GM12873 (cell line): ENCODE data around the gene PLXNA1.

Experiments used
- TF ChIP-seq, protein P1 (sequence below): IDR thresholded peaks from 2 replicates; pipeline ENCODE4 v1.5.1; 2012; ENCODE audit warnings: low read depth, mild to moderate bottlenecking, moderate library complexity, low read length, control low read depth; ENCODE audit not compliant: insufficient read depth; ENCODE audit errors: missing control alignments

Gene PLXNA1

DNA sequence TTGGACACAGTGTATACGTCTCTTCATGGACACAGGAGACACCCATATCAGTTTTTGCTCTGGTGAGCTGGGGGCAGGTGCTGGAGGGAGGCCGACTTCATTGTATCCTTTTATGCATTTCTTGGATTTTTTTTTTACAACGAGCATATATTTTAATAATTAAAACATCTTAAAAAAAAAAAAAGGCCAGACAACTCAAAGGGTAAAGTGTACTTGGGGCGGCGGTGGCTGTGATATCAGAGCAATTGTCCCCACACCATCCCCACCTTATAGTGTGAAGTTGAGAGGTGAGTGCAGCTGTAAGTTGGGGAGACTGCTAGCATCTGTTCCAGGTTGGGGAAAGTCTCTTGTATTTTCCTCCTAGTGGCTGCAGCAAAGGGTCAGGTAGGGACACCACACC is 12.0 kb upstream of the PLXNA1 start:
- TF ChIP-seq, protein P1, sequence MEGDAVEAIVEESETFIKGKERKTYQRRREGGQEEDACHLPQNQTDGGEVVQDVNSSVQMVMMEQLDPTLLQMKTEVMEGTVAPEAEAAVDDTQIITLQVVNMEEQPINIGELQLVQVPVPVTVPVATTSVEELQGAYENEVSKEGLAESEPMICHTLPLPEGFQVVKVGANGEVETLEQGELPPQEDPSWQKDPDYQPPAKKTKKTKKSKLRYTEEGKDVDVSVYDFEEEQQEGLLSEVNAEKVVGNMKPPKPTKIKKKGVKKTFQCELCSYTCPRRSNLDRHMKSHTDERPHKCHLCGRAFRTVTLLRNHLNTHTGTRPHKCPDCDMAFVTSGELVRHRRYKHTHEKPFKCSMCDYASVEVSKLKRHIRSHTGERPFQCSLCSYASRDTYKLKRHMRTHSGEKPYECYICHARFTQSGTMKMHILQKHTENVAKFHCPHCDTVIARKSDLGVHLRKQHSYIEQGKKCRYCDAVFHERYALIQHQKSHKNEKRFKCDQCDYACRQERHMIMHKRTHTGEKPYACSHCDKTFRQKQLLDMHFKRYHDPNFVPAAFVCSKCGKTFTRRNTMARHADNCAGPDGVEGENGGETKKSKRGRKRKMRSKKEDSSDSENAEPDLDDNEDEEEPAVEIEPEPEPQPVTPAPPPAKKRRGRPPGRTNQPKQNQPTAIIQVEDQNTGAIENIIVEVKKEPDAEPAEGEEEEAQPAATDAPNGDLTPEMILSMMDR = no peak

DNA sequence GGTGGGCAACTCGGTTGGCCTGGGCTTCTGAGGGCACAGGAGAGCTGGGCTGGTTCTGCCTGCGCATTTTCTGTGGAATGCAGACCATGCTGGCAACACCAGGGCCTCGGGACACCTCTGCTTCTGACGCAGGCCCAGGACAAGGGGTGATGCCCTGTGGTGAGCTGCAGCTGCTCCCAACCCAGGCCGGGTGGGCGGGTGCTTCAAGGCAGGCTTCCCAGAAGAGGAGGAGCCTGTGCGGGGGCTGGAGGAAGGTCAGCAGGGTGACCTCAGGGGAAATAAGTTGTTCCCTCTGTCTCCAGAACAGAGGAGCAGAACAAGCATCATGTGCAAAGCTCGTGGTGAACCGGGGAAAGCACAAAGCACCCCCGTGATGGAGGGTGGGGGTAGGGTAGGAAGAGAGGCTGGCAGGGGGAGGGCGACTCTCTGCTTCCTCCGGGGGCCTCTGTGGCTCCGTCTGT is 11.0 kb upstream of the PLXNA1 start:
- TF ChIP-seq, protein P1 = no peak

DNA sequence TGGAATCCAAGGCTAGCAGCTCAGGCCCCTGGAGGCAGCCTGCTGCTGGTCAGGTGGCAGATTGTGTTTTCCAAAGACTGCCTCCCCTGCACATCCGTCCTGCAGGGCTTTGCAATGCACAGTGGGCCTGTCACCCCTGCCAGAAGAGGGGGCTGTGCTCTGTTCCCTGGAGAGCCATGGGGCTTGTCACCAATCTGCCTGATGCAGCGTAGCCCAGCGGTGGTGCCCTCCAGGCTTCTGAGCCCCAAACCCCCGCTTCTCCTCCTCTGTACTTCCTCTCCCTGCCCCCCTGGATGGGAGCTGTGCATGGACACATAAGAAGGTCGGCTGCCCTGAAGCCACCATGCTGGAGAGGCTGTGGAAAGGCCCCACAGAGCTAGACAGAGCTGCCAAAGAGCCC is 10.0 kb upstream of the PLXNA1 start:
- TF ChIP-seq, protein P1 = peak; percentile 21

DNA sequence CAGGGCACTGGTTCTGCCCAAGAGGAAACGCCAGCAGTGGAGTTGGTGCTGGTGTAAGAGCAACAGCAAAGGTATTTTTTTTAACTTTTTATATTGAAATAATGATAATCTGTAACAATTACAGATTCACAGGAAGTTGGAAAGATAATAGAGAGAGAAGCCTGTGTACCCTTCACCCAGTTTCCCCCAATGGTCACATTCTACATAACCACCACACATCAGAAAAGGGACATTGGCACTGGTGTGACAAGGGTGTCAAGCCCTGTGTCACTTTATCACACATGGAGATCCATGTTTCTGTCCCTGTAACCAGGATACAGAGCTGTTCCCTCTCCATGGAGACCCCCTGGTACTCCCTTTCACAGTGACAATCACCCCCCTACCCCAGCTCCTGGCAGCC is 9.1 kb upstream of the PLXNA1 start:
- TF ChIP-seq, protein P1 = no peak

DNA sequence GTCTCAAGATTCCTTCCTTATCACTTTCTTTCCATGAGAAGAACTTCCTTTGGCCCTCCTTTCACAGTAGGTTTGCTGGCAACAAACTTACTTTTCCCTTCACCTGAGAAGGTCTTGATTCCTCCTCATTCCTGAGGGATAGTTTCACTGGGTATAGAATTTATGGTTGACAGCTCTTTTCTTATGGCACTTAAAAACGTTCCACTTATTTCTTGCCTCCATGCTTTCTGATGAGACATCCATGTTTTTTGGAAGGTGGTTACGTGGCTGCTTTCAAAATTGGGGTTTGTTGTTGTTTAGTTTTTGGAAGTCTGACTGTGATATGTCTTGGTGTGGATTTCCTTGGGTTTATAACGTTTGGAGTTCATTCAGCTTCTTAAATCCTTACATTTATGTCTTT is 8.2 kb upstream of the PLXNA1 start:
- TF ChIP-seq, protein P1 = no peak

DNA sequence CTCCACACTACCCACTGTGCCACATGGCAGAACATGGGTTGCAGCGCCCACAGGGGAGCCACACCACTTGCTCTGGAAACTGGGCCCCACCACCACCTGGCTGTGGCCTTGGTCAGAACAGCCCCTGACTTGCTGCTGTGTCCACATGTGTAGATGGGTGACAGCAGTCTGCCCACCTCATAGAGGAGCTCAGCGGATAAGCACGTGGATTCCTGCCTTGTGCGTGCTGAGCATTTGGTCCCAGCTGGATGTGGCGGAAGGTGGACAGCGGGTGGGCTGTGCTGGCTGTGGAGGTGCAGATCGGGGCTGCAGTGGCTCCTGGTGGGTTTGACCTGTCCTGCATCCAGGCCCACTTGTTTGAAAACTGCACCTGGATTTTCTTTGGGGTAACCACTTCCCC is 6.0 kb upstream of the PLXNA1 start:
- TF ChIP-seq, protein P1 = no peak

DNA sequence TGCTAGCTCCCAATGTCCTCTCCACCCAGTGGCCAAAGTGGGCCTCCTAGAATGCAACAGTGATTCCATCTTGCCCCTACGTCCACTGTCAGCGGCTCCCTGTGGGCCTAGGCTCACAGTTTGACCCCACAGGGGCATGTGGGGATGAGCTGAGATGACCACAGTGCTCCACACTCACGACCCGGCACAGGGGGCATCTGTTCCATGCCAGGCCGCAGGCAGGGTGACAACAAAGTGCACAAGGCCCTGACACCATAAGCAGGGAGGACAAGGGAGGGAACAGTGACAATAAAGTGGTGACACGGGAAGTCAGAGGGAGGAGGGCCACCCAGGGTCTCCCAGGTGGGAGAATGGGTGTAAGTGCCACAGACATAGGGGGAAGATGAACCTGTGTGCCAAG is 5.1 kb upstream of the PLXNA1 start:
- TF ChIP-seq, protein P1 = no peak
